Panc1 (cell line): ENCODE results near the gene ACKR2. TPM values are rescaled to one million over a fixed set of nuclear protein-coding genes. Genes with fewer than 3 reads are reported as not detected.

Experiments used
- ATAC-seq: fragments of 200-7000 bp; cut with Tn5 transposase; 2 replicates; pipeline ENCODE4 v1.9.1; 2020; ENCODE audit warnings: mild to moderate bottlenecking, moderate library complexity
- BruUV-seq: library from RNA; stranded (reverse); fragments of 400-500 nt; replicated peaks from 2 replicates; lab custom pipeline; 2021; lab: Mats Ljungman, UMichigan
- CTCF ChIA-PET: fragments of 300-600 bp; sonication (Branson Sonifier 250); formaldehyde crosslinking; loops from one replicate; lab custom pipeline; 2022; ENCODE audit warnings: antibody characterized with exemption; lab: Charles Lee
- POLR2A ChIA-PET: fragments of 300-600 bp; sonication (Branson Sonifier 250); formaldehyde crosslinking; loops from one replicate; lab custom pipeline; 2022; ENCODE audit warnings: antibody characterized with exemption; lab: Charles Lee
- DNase-seq: peaks from one replicate; pipeline ENCODE4 v3.0.0-alpha.2; 2010; ENCODE audit warnings: low read depth, low spot score
- H3K27ac ChIP-seq: 2 replicates; pipeline ENCODE4 v1.5.1; 2011; ENCODE audit warnings: mild to moderate bottlenecking, low read length, inconsistent platforms
- H3K27me3 ChIP-seq: fragments of 200-500 bp; sonication (Bioruptor generic); 2 replicates; pipeline ENCODE4 v1.6.0; 2014; ENCODE audit warnings: low read length, inconsistent platforms; ENCODE audit not compliant: control insufficient read depth, insufficient read depth
- H3K36me3 ChIP-seq: fragments of 200-500 bp; sonication (Bioruptor generic); 2 replicates; pipeline ENCODE4 v1.5.1; 2014; ENCODE audit warnings: inconsistent platforms, mild to moderate bottlenecking, low read length, moderate library complexity; ENCODE audit not compliant: control insufficient read depth, insufficient read depth
- H3K4me1 ChIP-seq: 2 replicates; pipeline ENCODE4 v1.5.1; 2011; ENCODE audit warnings: inconsistent platforms, mild to moderate bottlenecking, low read length, moderate library complexity; ENCODE audit not compliant: control insufficient read depth, insufficient read depth
- H3K4me3 ChIP-seq, 2 experiments: 2 replicates each; pipeline ENCODE4 v1.5.1; 2011 to 2012; ENCODE audit warnings: low read depth in 2 of 2, low read length in 2 of 2, mild to moderate bottlenecking in 2 of 2, inconsistent platforms in 1 of 2, moderate library complexity in 1 of 2
- H3K9me3 ChIP-seq: fragments of 200-500 bp; sonication (Bioruptor generic); 2 replicates; pipeline ENCODE4 v1.5.1; 2014; ENCODE audit warnings: low read depth, mild to moderate bottlenecking, inconsistent platforms, low read length, moderate library complexity; ENCODE audit not compliant: control insufficient read depth, insufficient read depth
- CTCF ChIP-seq: fragments of 450-650 bp; IDR thresholded peaks from 2 replicates; pipeline ENCODE4 v1.5.1; 2017; ENCODE audit warnings: mild to moderate bottlenecking
- POLR2AphosphoS5 ChIP-seq: IDR thresholded peaks from 2 replicates; pipeline ENCODE4 v1.6.1; 2012; ENCODE audit warnings: mild to moderate bottlenecking, low read depth, low read length, moderate library complexity
- REST ChIP-seq, 2 experiments: IDR thresholded peaks; 2 replicates each; pipeline ENCODE4 v1.6.1; 2011 to 2012; ENCODE audit warnings: low read depth in 2 of 2, control low read depth in 1 of 2, low read length in 1 of 2, mild to moderate bottlenecking in 1 of 2, moderate library complexity in 1 of 2; ENCODE audit not compliant: insufficient read depth in 1 of 2
- SIN3A ChIP-seq: IDR thresholded peaks from 2 replicates; pipeline ENCODE4 v1.6.1; 2012; ENCODE audit warnings: low read depth, mild to moderate bottlenecking, low read length, moderate library complexity, borderline replicate concordance; ENCODE audit not compliant: insufficient read depth
- TCF7L2 ChIP-seq: IDR thresholded peaks from 2 replicates; pipeline ENCODE4 v1.6.1; 2011; ENCODE audit warnings: mild to moderate bottlenecking, low read depth, low read length, inconsistent platforms
- in situ Hi-C: cut with HindIII; loops from 2 replicates; pipeline ENCODE4 v1.10.0; 2016; ENCODE audit warnings: low sequenced_read_pairs, low pct_unique_long_range_greater_than_20kb
- intact Hi-C: fragments of 100-400 bp; cut with micrococcal nuclease; formaldehyde crosslinking; loops from one replicate; pipeline ENCODE4 v1.10.0; 2022; ENCODE audit not compliant: unreplicated experiment
- total RNA-seq: library from RNA; stranded (reverse); gene quantifications from one replicate; pipeline ENCODE4 v1.2.1, GENCODE V29; 2021; ENCODE audit not compliant: unreplicated experiment

Gene ACKR2
- total RNA-seq, 1 experiment from 2014 or later = not detected

GRCh38 chr3:42871592-42872196 is 62.4 kb downstream of the ACKR2 start:
- no peaks in the 10 kb centered on the region for H3K27me3 ChIP-seq
- TF ChIP-seq CTCF (no peak), REST (IDR thresholded peaks at IDR 0.05; ENCODE audit: insufficient read depth in 1 of 2, low read depth in 2 of 2, low read length in 1 of 2) (no peak), SIN3A (no peak), POLR2AphosphoS5 (no peak), TCF7L2 (no peak)
- intact Hi-C loops = no loop called here
- H3K36me3 ChIP-seq = no peaks in the 10 kb centered on the region
- no peaks in the 10 kb centered on the region for H3K4me1 ChIP-seq
- no peak overlapping the region for H3K27ac ChIP-seq
- in situ Hi-C loops = no loop called here
- H3K9me3 ChIP-seq = no peaks in the 10 kb centered on the region
- ATAC-seq (no peak), DNase-seq (no peak)
- POLR2A ChIA-PET = no interaction called here
- no peak overlapping the region for H3K4me3 ChIP-seq
- BruUV-seq = no TSS peak
- CTCF ChIA-PET = no interaction called here

- Histone ChIP-seq H3K9me3 (no peaks in the 10 kb centered on the region), H3K27me3 (no peaks in the 10 kb centered on the region), H3K27ac (no peak overlapping the region), H3K4me1 (no peaks in the 10 kb centered on the region), H3K4me3 (no peak overlapping the region), H3K36me3 (no peaks in the 10 kb centered on the region)
- DNase-seq (no peak), ATAC-seq (no peak)
- POLR2A ChIA-PET = no interaction called here
- intact Hi-C loops (no loop called here), in situ Hi-C loops (no loop called here)
- BruUV-seq = no TSS peak
- TF ChIP-seq SIN3A (no peak), TCF7L2 (no peak), POLR2AphosphoS5 (no peak), CTCF (no peak), REST (IDR thresholded peaks at IDR 0.05; ENCODE audit: insufficient read depth in 1 of 2, low read depth in 2 of 2, low read length in 1 of 2) (no peak)
- CTCF ChIA-PET = no interaction called here
Measured at GRCh38 chr3:42872718-42873117, 63.5 kb downstream of the ACKR2 start.
